K562 (cell line): ENCODE results near the gene ITGA1. TPM values are rescaled to one million over a fixed set of nuclear protein-coding genes. Genes with fewer than 3 reads are reported as not detected.
A peak's percentile ranks its signal among the peaks of the same experiment; 100 is the strongest.

Source experiments
- BCOR ChIP-seq: fragments of 450-650 bp; IDR thresholded peaks from 2 replicates; pipeline ENCODE4 v1.6.1; 2016
- BMI1 ChIP-seq: fragments of 150-350 bp; IDR thresholded peaks from 2 replicates; pipeline ENCODE4 v1.6.1; 2014; ENCODE audit warnings: low read length
- CBX1 ChIP-seq: sonication (generic); IDR thresholded peaks from 2 replicates; pipeline ENCODE4 v1.6.1; 2016; ENCODE audit warnings: antibody characterized with exemption, low read depth, mild to moderate bottlenecking
- CREBBP ChIP-seq: IDR thresholded peaks from one replicate; pipeline ENCODE4 v1.6.1; 2012; ENCODE audit warnings: low read depth, mild to moderate bottlenecking, control low read depth, inconsistent platforms, low read length
- ELF4 ChIP-seq: fragments of 450-650 bp; formaldehyde crosslinking; IDR thresholded peaks from 2 replicates; pipeline ENCODE4 v1.4.0; 2022; ENCODE audit warnings: missing genetic modification characterization
- ESRRA ChIP-seq: fragments of 450-650 bp; IDR thresholded peaks from 2 replicates; pipeline ENCODE4 v1.6.1; 2014; ENCODE audit warnings: low read depth, mild to moderate bottlenecking, moderate library complexity, borderline replicate concordance
- ETV5 ChIP-seq: sonication (generic); formaldehyde crosslinking; IDR thresholded peaks from 2 replicates; pipeline ENCODE4 v1.4.0; 2020; ENCODE audit warnings: low read depth, mild to moderate bottlenecking, missing genetic modification reagents
- FOXK1 ChIP-seq: sonication (generic); formaldehyde crosslinking; IDR thresholded peaks from 2 replicates; pipeline ENCODE4 v1.8.0; 2022; ENCODE audit warnings: missing genetic modification reagents, mild to moderate bottlenecking, borderline replicate concordance
- KDM1A ChIP-seq, 2 experiments: fragments of 450-650 bp; IDR thresholded peaks; 2 replicates each; pipeline ENCODE4 v1.6.1; 2016; ENCODE audit warnings: mild to moderate bottlenecking in 2 of 2
- PURB ChIP-seq: sonication (generic); formaldehyde crosslinking; IDR thresholded peaks from 2 replicates; pipeline ENCODE4 v1.9.0; 2021; ENCODE audit warnings: low read depth, mild to moderate bottlenecking, missing genetic modification reagents
- PYGO2 ChIP-seq: fragments of 450-650 bp; IDR thresholded peaks from 2 replicates; pipeline ENCODE4 v1.6.1; 2016; ENCODE audit warnings: mild to moderate bottlenecking, missing genetic modification characterization, moderate library complexity, missing compliant biosample characterization
- RBM17 ChIP-seq: fragments of 200-400 bp; formaldehyde crosslinking; IDR thresholded peaks from 2 replicates; pipeline ENCODE4 v1.6.1; 2017; ENCODE audit warnings: low read depth, mild to moderate bottlenecking, low read length, borderline replicate concordance
- RBM25 ChIP-seq: fragments of 200-400 bp; formaldehyde crosslinking; IDR thresholded peaks from 2 replicates; pipeline ENCODE4 v1.6.1; 2018; ENCODE audit warnings: low read length, low read depth, moderate library complexity; ENCODE audit not compliant: severe bottlenecking
- RUNX1 ChIP-seq: sonication (generic); IDR thresholded peaks from 2 replicates; pipeline ENCODE4 v1.6.1; 2016; ENCODE audit warnings: antibody characterized with exemption, low read depth
- SAFB2 ChIP-seq: fragments of 200-400 bp; formaldehyde crosslinking; IDR thresholded peaks from 2 replicates; pipeline ENCODE4 v1.6.1; 2018; ENCODE audit warnings: borderline replicate concordance, low read length, low read depth, moderate library complexity; ENCODE audit not compliant: severe bottlenecking
- TAF9B ChIP-seq: fragments of 450-650 bp; IDR thresholded peaks from 2 replicates; pipeline ENCODE4 v1.6.1; 2018; ENCODE audit warnings: mild to moderate bottlenecking; ENCODE audit not compliant: partially characterized antibody
- ZBTB17 ChIP-seq: fragments of 450-650 bp; formaldehyde crosslinking; IDR thresholded peaks from 2 replicates; pipeline ENCODE4 v1.4.0; 2020; ENCODE audit warnings: mild to moderate bottlenecking
- ZNF449 ChIP-seq: fragments of 250-450 bp; sonication (Bioruptor Pico); IDR thresholded peaks from 2 replicates; pipeline ENCODE4 v1.8.0; 2022; ENCODE audit warnings: moderate library complexity, mild to moderate bottlenecking, inconsistent platforms
- ZNF57 ChIP-seq: fragments of 450-650 bp; formaldehyde crosslinking; IDR thresholded peaks from 2 replicates; pipeline ENCODE4 v1.4.0; 2020; ENCODE audit warnings: mild to moderate bottlenecking, moderate library complexity
- ZNF655 ChIP-seq: fragments of 250-450 bp; sonication (Bioruptor Pico); IDR thresholded peaks from 2 replicates; pipeline ENCODE4 v1.5.0; 2021
- ZNF766 ChIP-seq: fragments of 200-800 bp; sonication (Bioruptor generic); conservative IDR thresholded peaks from 2 replicates; pipeline ENCODE4 v1.6.1; 2016; ENCODE audit warnings: missing genetic modification characterization, missing compliant biosample characterization
- polyA plus RNA-seq, 8 experiments: library from polyadenylated mRNA; depleted of rRNA in 4 of 8; stranded (reverse) in 5 of 8; unstranded in 3 of 8; fragments of >200 nt; fragmentation: Nextera tagmentation in 2 of 8; fragmentation: Illumina TruSeq in 1 of 8; extraction: Ambion mirVana in 2 of 8; extraction: Trizol in 1 of 8; gene quantifications; 2 replicates each; pipeline versions ENCODE4 v1.2.1 to v1.2.3, GENCODE V29; 2011 to 2014; ENCODE audit warnings: inconsistent platforms in 1 of 8, missing spikeins in 1 of 8
- total RNA-seq, 7 experiments: library from RNA; depleted of rRNA in 6 of 7; stranded (reverse); fragments of >200 nt in 6 of 7; fragmentation: Illumina TruSeq in 2 of 7; extraction: Trizol in 2 of 7; gene quantifications; 2 replicates each; pipeline versions ENCODE4 v1.2.1 to v1.2.3, GENCODE V29; 2011 to 2021; ENCODE audit warnings: low replicate concordance in 1 of 7
- TF ChIP-seq, protein P1 (sequence below): fragments of 450-650 bp; IDR thresholded peaks from 2 replicates; pipeline ENCODE4 v1.6.1; 2018; ENCODE audit warnings: mild to moderate bottlenecking, low read depth; ENCODE audit not compliant: partially characterized antibody
- TF ChIP-seq, protein P2 (sequence below): conservative IDR thresholded peaks from 2 replicates; pipeline ENCODE4 v1.6.1; 2011; ENCODE audit warnings: low read depth, mild to moderate bottlenecking, low read length; ENCODE audit not compliant: control insufficient read depth

Gene ITGA1
- total and polyA plus RNA-seq, 9 of the 15 experiments (the other 6 are each of a cell fraction or from before 2014, with no cell fraction given) = 0.04 to 0.22 TPM; not detected in 7

- peak; percentile 86; the same call in 1 of the 2 replicates for TF ChIP-seq ZNF449
- peak in 1 of 2 experiments; percentile 32; a peak in 1 of 4 replicates for TF ChIP-seq KDM1A (IDR thresholded peaks at IDR 0.05)
- TF ChIP-seq RUNX1 = no peak
- TF ChIP-seq PURB (CRISPR knock-in tag) = no peak
- TF ChIP-seq SAFB2 = no peak
- no peak for TF ChIP-seq ELF4 (CRISPR knock-in tag)
- TF ChIP-seq CREBBP = no peak
- TF ChIP-seq BMI1 = no peak
- TF ChIP-seq ZNF766 (CRISPR knock-in tag) = no peak; the same call in 1 of the 2 replicates
- TF ChIP-seq, protein P1, sequence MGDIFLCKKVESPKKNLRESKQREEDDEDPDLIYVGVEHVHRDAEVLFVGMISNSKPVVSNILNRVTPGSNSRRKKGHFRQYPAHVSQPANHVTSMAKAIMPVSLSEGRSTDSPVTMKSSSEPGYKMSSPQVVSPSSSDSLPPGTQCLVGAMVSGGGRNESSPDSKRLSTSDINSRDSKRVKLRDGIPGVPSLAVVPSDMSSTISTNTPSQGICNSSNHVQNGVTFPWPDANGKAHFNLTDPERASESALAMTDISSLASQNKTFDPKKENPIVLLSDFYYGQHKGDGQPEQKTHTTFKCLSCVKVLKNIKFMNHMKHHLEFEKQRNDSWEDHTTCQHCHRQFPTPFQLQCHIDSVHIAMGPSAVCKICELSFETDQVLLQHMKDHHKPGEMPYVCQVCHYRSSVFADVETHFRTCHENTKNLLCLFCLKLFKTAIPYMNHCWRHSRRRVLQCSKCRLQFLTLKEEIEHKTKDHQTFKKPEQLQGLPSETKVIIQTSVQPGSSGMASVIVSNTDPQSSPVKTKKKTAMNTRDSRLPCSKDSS = no peak
- no peak for TF ChIP-seq RBM25
- peak; percentile 89 for TF ChIP-seq ZBTB17 (CRISPR knock-in tag)
- TF ChIP-seq, protein P2, sequence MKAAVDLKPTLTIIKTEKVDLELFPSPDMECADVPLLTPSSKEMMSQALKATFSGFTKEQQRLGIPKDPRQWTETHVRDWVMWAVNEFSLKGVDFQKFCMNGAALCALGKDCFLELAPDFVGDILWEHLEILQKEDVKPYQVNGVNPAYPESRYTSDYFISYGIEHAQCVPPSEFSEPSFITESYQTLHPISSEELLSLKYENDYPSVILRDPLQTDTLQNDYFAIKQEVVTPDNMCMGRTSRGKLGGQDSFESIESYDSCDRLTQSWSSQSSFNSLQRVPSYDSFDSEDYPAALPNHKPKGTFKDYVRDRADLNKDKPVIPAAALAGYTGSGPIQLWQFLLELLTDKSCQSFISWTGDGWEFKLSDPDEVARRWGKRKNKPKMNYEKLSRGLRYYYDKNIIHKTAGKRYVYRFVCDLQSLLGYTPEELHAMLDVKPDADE = no peak
- no peak for TF ChIP-seq PYGO2
- no peak for TF ChIP-seq RBM17
- no peak for TF ChIP-seq ETV5 (CRISPR knock-in tag)
- TF ChIP-seq FOXK1 (CRISPR knock-in tag) = no peak
- TF ChIP-seq ZNF57 = no peak
- TF ChIP-seq CBX1 = 0 out of 2 replicates have a peak, but pooled peaks have one; percentile 17
- peak; percentile 65; the same call in 1 of the 2 replicates for TF ChIP-seq ESRRA
- 0 out of 2 replicates have a peak, but pooled peaks have one; percentile 19 for TF ChIP-seq BCOR
- no peak for TF ChIP-seq ZNF655 (CRISPR knock-in tag)
- peak; percentile 22 for TF ChIP-seq TAF9B
Observed at GRCh38 chr5:52800394-52801213, 12.9 kb downstream of the ITGA1 start (continued).
